H9 (cell line): ENCODE measurements around the gene WDHD1. TPM values are rescaled to one million over a fixed set of nuclear protein-coding genes. Genes with fewer than 3 reads are reported as not detected.

ENCODE experiments used
- DNase-seq: peaks from one replicate; pipeline ENCODE4 v3.0.0-alpha.2; 2017
- H2AFZ ChIP-seq: one replicate; pipeline ENCODE4 v1.6.1; 2013; ENCODE audit warnings: mild to moderate bottlenecking, low read length, control low read depth, moderate library complexity
- H2AK5ac ChIP-seq: 2 replicates; pipeline ENCODE4 v1.6.1; 2013; ENCODE audit warnings: low read length, control low read depth, mixed read lengths; ENCODE audit not compliant: insufficient read length
- H2BK120ac ChIP-seq: one replicate; pipeline ENCODE4 v1.6.1; 2013; ENCODE audit warnings: low read depth, mild to moderate bottlenecking, low read length, control low read depth, inconsistent platforms; ENCODE audit not compliant: poor library complexity, severe bottlenecking
- H2BK12ac ChIP-seq: 2 replicates; pipeline ENCODE4 v1.6.1; 2013; ENCODE audit warnings: low read length, control low read depth, mixed read lengths, low read depth; ENCODE audit not compliant: insufficient read length
- H2BK15ac ChIP-seq: 2 replicates; pipeline ENCODE4 v1.6.1; 2013; ENCODE audit warnings: low read depth, low read length, control low read depth
- H2BK20ac ChIP-seq: one replicate; pipeline ENCODE4 v1.6.1; 2013; ENCODE audit warnings: low read depth, mild to moderate bottlenecking, low read length, control low read depth, inconsistent platforms; ENCODE audit not compliant: poor library complexity, severe bottlenecking
- H2BK5ac ChIP-seq: 2 replicates; pipeline ENCODE4 v1.6.1; 2013; ENCODE audit warnings: low read length, control low read depth, mixed read lengths; ENCODE audit not compliant: insufficient read length
- H3K14ac ChIP-seq: 2 replicates; pipeline ENCODE4 v1.6.1; 2013; ENCODE audit warnings: low read length, control low read depth; ENCODE audit not compliant: insufficient read depth
- H3K18ac ChIP-seq: 2 replicates; pipeline ENCODE4 v1.6.1; 2013; ENCODE audit warnings: low read depth, mild to moderate bottlenecking, mixed read lengths, low read length, control low read depth; ENCODE audit not compliant: insufficient read length
- H3K23ac ChIP-seq: 2 replicates; pipeline ENCODE4 v1.6.1; 2013; ENCODE audit warnings: low read length, control low read depth, mixed read lengths, low read depth; ENCODE audit not compliant: insufficient read length
- H3K23me2 ChIP-seq: 2 replicates; pipeline ENCODE4 v1.6.1; 2013; ENCODE audit warnings: low read depth, mild to moderate bottlenecking, mixed read lengths, low read length, control low read depth; ENCODE audit not compliant: insufficient read length, poor library complexity, severe bottlenecking
- H3K27ac ChIP-seq: 2 replicates; pipeline ENCODE4 v1.5.1; 2013; ENCODE audit warnings: low read length, control low read depth, mixed read lengths, low read depth; ENCODE audit not compliant: insufficient read length
- H3K27me3 ChIP-seq: 2 replicates; pipeline ENCODE4 v1.6.1; 2013; ENCODE audit warnings: low read length, control low read depth, inconsistent platforms; ENCODE audit not compliant: insufficient read depth
- H3K4ac ChIP-seq: 2 replicates; pipeline ENCODE4 v1.6.1; 2013; ENCODE audit warnings: low read depth, mild to moderate bottlenecking, control low read depth, inconsistent platforms, low read length, moderate library complexity
- H3K4me1 ChIP-seq: 2 replicates; pipeline ENCODE4 v1.6.1; 2013; ENCODE audit warnings: low read length, control low read depth, inconsistent platforms; ENCODE audit not compliant: insufficient read depth
- H3K4me2 ChIP-seq: 2 replicates; pipeline ENCODE4 v1.6.1; 2013; ENCODE audit warnings: low read length, control low read depth, mixed read lengths; ENCODE audit not compliant: insufficient read length, insufficient read depth
- H3K56ac ChIP-seq: 2 replicates; pipeline ENCODE4 v1.6.1; 2013; ENCODE audit warnings: low read depth, mild to moderate bottlenecking, mixed read lengths, low read length, control low read depth; ENCODE audit not compliant: insufficient read length
- H3K79me1 ChIP-seq: 2 replicates; pipeline ENCODE4 v1.6.1; 2013; ENCODE audit warnings: low read depth, mild to moderate bottlenecking, moderate library complexity, low read length, control low read depth, inconsistent platforms; ENCODE audit not compliant: insufficient read depth, poor library complexity, severe bottlenecking
- H3K79me2 ChIP-seq: 2 replicates; pipeline ENCODE4 v1.6.1; 2013; ENCODE audit warnings: low read length, control low read depth, inconsistent platforms; ENCODE audit not compliant: insufficient read depth
- H3K9ac ChIP-seq: 2 replicates; pipeline ENCODE4 v1.6.1; 2013; ENCODE audit warnings: low read length, control low read depth, mixed read lengths; ENCODE audit not compliant: insufficient read length; ENCODE audit errors: extremely low read depth
- H3K9me3 ChIP-seq: one replicate; pipeline ENCODE4 v1.6.1; 2013; ENCODE audit warnings: low read depth, low read length, inconsistent platforms; ENCODE audit not compliant: control insufficient read depth
- H3T11ph ChIP-seq: one replicate; pipeline ENCODE4 v1.6.1; 2013; ENCODE audit warnings: mild to moderate bottlenecking, low read length, control low read depth, inconsistent platforms
- H4K20me1 ChIP-seq: one replicate; pipeline ENCODE4 v1.6.1; 2013; ENCODE audit not compliant: control insufficient read depth, insufficient read length, insufficient read depth
- H4K5ac ChIP-seq: 2 replicates; pipeline ENCODE4 v1.6.1; 2013; ENCODE audit warnings: low read depth, mild to moderate bottlenecking, mixed read lengths, low read length, control low read depth; ENCODE audit not compliant: insufficient read length
- H4K8ac ChIP-seq: replicated peaks from 2 replicates; pipeline ENCODE4 v1.6.1; 2013; ENCODE audit warnings: low read length, control low read depth, mixed read lengths, low read depth; ENCODE audit not compliant: insufficient read length
- H4K91ac ChIP-seq: 2 replicates; pipeline ENCODE4 v1.6.1; 2013; ENCODE audit warnings: low read depth, mild to moderate bottlenecking, moderate library complexity, mixed read lengths, low read length, control low read depth; ENCODE audit not compliant: insufficient read length
- H3K27ac Mint-ChIP-seq, 3 experiments: 2 replicates in 2 of 3; 3 replicates in 1 of 3; pipeline ENCODE4 v1.8.0; 2020 to 2021; ENCODE audit warnings: mixed read lengths in 3 of 3, mild to moderate bottlenecking in 1 of 3, moderate library complexity in 1 of 3
- H3K27me3 Mint-ChIP-seq: 2 replicates; pipeline ENCODE4 v1.8.0; 2021; ENCODE audit warnings: low read depth, mild to moderate bottlenecking, moderate library complexity, mixed read lengths
- H3K36me3 Mint-ChIP-seq, 3 experiments: 2 replicates in 2 of 3; 3 replicates in 1 of 3; pipeline ENCODE4 v1.8.0; 2020 to 2021; ENCODE audit warnings: low read depth in 3 of 3, mixed read lengths in 3 of 3; ENCODE audit not compliant: insufficient read depth in 1 of 3
- H3K4me1 Mint-ChIP-seq, 2 experiments: 2 replicates each; pipeline ENCODE4 v1.8.0; 2020; ENCODE audit warnings: mixed read lengths in 2 of 2
- H3K4me3 Mint-ChIP-seq, 2 experiments: 2 replicates in 1 of 2; 3 replicates in 1 of 2; pipeline ENCODE4 v1.8.0; 2020 to 2021; ENCODE audit warnings: mild to moderate bottlenecking in 2 of 2, mixed read lengths in 2 of 2, moderate library complexity in 1 of 2
- H3K9me3 Mint-ChIP-seq, 2 experiments: 2 replicates in 1 of 2; 3 replicates in 1 of 2; pipeline ENCODE4 v1.8.0; 2020; ENCODE audit warnings: mild to moderate bottlenecking in 2 of 2, mixed read lengths in 2 of 2, moderate library complexity in 1 of 2
- CTCF ChIP-seq: fragments of 200-600 bp; sonication (generic); conservative IDR thresholded peaks from 3 replicates; pipeline ENCODE4 v1.8.0; 2021; ENCODE audit warnings: antibody characterized with exemption, mild to moderate bottlenecking
- WGBS: extraction: QIAGEN DNeasy Blood & Tissue Kit; methylation state at CpG from one replicate; pipeline ENCODE4 v1.1.7; 2013; ENCODE audit warnings: missing lambda C conversion rate, low lambda C conversion rate, mixed read lengths; ENCODE audit not compliant: insufficient read length; ENCODE audit errors: extremely low coverage; 5-methylcytosine and 5-hydroxymethylcytosine counted together
- total RNA-seq: library from RNA; stranded (reverse); gene quantifications from 2 replicates; pipeline ENCODE4 v1.2.1, GENCODE V29; 2021

Gene WDHD1
- total RNA-seq, 1 experiment from 2014 or later = 93.7 TPM

GRCh38 chr14:54967496-54967895 lies 59.4 kb downstream of the WDHD1 start:
- no peaks in the 10 kb centered on the region for H3K27me3 ChIP-seq
- Mint-ChIP-seq H3K4me1 (peaks cover 0 to 8% of the 10 kb centered on the region in 2 experiments; a peak in 1 of 4 replicates), H3K27ac (no peak overlapping the region), H3K9me3 (no peaks in the 10 kb centered on the region), H3K27me3 (no peaks in the 10 kb centered on the region), H3K4me3 (no peak overlapping the region), H3K36me3 (peaks cover 20 to 82% (median 79%) of the 10 kb centered on the region in 3 experiments; a peak in 6 of 7 replicates)
- H4K20me1 ChIP-seq = no peaks in the 10 kb centered on the region
- no peak overlapping the region for H2AK5ac ChIP-seq
- H4K91ac ChIP-seq = no peak overlapping the region
- no peak overlapping the region for H3K14ac ChIP-seq
- no peaks in the 10 kb centered on the region for H3K23me2 ChIP-seq
- no peak overlapping the region for H2BK15ac ChIP-seq
- H4K8ac ChIP-seq = no peak overlapping the region
- no peaks in the 10 kb centered on the region for H3K79me1 ChIP-seq
- no peak overlapping the region for H3K27ac ChIP-seq
- no peak overlapping the region for H3K9ac ChIP-seq
- H4K5ac ChIP-seq = no peak overlapping the region
- H3K4me1 ChIP-seq = no peaks in the 10 kb centered on the region
- H3K23ac ChIP-seq = no peak overlapping the region
- no peak overlapping the region for H2BK12ac ChIP-seq
- H3K18ac ChIP-seq = no peak overlapping the region
- H2BK20ac ChIP-seq = no peak overlapping the region
- no peak overlapping the region for H3K4ac ChIP-seq
- no peak for DNase-seq
- H3T11ph ChIP-seq = no peak overlapping the region
- no peak overlapping the region for H2BK5ac ChIP-seq
- H3K4me2 ChIP-seq = no peak overlapping the region
- no peak overlapping the region for H2AFZ ChIP-seq
- no peak overlapping the region for H2BK120ac ChIP-seq
- no peak overlapping the region for H3K56ac ChIP-seq
- no peaks in the 10 kb centered on the region for H3K79me2 ChIP-seq
- no CpG with 5 or more reads among the region's 4 CpGs for WGBS
- H3K9me3 ChIP-seq = no peaks in the 10 kb centered on the region
- no peak for TF ChIP-seq CTCF
